HG03045 (cell line): Measurements from ENCODE around the gene SPAG9.

Experiments used
- ATAC-seq: cut with Tn5 transposase; IDR thresholded peaks from one replicate; pipeline ENCODE4 v1.9.1; 2021; ENCODE audit warnings: mild to moderate bottlenecking, moderate library complexity; ENCODE audit not compliant: unreplicated experiment

SPAG9 gene

GRCh38 chr17:51044976-51045375 lies 75.7 kb downstream of the SPAG9 start:
- no peak for ATAC-seq

GRCh38 chr17:51036084-51036483 lies 84.6 kb downstream of the SPAG9 start:
- no peak for ATAC-seq

DNA sequence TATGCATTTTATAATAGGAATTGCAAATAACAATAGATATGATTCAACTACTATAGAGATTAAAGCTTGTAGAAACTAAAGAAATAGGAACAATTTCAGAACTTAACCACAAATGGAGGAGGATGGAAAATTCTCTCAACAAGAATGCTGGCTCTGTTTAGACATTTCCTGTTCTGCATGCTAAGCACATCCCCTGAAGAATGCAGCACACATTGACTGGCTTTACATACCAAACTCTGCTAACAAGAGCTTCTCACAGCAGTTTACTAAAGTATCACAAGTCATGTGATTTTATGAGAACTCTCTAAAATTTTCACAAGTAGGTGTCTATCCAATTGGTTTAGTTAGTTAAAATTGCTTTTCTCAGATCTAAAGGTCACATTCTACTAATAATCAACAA lies 85.2 kb downstream of the SPAG9 start:
- ATAC-seq, result no peak

- ATAC-seq, result no peak
These were observed 85.9 kb downstream of the SPAG9 start for GRCh38 chr17:51034800-51035199.

GRCh38 chr17:51032850-51033249 lies 87.8 kb downstream of the SPAG9 start:
- no peak for ATAC-seq

GRCh38 chr17:51029568-51030463 lies 90.9 kb downstream of the SPAG9 start:
- no peak for ATAC-seq

GRCh38 chr17:51029142-51029541 lies 91.5 kb downstream of the SPAG9 start:
- ATAC-seq, result no peak

DNA sequence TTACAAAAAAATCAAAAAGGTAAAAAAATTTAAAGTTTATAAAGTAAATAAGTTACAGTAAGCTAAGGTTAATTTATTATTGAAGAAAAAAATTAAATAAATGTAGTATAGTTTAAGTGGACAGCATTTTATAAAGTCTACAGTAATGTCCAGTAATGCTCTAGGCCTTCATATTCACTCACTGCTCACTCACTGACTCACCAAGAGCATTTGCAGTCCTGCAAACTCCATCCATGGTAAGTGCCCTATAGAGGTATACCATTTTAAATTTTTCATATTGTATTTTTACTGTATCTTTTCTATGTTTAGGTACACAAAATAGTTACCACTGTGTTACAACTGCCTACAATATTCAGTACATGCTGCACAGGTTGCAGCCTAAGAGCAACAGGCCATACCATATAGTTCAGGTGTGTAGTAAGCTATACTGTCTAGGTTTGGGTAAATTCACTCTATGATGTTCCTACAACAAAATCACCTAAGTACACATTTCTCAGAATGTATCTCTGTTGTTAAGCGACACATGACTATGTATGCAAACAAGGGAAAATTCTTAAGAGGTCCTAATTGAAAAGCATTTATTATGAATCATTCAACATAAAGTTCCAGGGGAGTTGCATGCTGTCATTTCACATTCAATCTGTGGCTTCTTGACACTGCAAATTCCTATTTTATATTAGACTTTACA lies 92.3 kb downstream of the SPAG9 start:
- ATAC-seq, result no peak

DNA sequence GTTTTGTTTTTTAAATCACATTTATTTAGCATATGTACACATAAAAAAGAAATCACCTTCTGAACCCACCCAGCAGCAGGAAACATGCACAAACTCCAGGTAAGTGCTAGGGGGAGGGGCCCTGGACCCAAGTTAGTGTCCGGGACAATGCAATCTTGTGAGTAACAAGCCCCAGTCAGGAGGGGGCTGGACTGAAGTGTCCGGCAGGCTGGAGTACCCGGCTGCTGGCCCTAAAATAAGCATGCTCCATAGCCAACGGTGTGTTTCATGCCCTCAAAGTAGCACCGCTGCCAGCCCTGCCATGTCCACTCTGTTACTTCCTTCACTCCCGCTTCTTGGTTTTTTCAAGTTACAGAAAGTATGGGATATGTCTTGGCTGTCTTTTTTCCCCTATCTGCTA lies 102.1 kb downstream of the SPAG9 start:
- ATAC-seq, result no peak

GRCh38 chr17:51017270-51017669 lies 103.4 kb downstream of the SPAG9 start:
- ATAC-seq, result no peak

GRCh38 chr17:51016099-51016498 lies 104.6 kb downstream of the SPAG9 start:
- no peak for ATAC-seq

DNA sequence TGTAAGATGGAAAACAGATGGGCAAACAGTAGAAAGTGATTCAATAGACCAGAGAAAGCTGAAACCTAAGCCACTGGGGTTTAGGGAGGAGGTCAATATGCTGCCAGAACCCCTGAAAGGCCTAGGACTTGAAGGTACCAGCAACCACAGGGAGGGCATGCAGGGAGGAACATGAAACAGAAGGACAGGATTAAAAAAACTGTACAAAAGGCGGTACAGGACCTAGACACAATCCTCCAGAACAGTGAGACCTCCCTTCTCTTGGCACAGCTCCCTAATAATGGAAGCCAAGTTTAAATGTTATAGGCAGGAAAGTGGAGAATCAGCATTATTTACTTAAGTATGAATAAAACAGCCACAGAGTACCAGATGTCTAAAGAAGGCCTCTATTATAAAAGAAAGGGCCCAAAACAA lies 105.5 kb downstream of the SPAG9 start:
- no peak for ATAC-seq

DNA sequence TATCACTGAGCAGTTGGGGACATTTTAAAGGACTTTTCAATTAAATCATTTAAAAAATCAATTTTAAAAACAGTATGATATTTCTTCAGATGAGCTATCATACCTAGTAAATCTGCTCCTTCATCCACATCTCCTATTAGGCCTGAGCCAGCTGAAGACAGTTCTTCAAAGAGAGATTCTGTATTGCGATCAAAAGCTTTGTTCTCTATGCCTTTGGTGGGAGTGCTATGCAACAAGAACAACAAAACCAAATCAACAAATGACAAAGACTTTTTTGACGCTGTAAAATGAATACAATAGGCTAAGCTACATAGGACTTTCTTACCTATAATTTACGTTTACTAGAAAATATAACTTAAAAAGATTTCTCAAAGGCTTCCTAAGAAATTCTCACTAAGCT lies 106.5 kb downstream of the SPAG9 start:
- ATAC-seq, result no peak

DNA sequence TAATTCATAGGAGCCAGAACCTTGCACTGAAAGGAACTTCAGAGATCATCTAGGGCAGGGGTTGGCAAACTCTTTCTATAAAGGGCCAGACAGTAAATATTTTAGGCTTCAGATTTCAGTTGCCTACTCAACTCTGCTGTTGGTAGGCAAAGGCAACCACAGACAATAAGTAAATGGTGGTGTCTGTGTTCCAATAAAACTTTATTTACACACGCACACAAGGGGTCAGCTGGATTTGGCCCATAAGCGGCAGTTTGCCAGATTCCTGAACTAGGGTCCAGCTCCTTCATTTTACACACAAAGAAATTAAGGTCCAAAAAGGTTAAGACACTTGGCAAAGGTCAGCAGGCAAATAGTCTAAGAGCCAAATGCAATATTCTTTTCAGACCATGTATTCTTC lies 107.3 kb downstream of the SPAG9 start:
- ATAC-seq, result no peak

- no peak for ATAC-seq
These were observed 108.1 kb downstream of the SPAG9 start for GRCh38 chr17:51012538-51012937.

GRCh38 chr17:51010173-51010675 lies 110.4 kb downstream of the SPAG9 start:
- ATAC-seq, result no peak

- no peak for ATAC-seq
These were observed 114.1 kb downstream of the SPAG9 start for GRCh38 chr17:51006601-51007000.

- ATAC-seq, result no peak
These were observed 114.9 kb downstream of the SPAG9 start for GRCh38 chr17:51005768-51006167.

DNA sequence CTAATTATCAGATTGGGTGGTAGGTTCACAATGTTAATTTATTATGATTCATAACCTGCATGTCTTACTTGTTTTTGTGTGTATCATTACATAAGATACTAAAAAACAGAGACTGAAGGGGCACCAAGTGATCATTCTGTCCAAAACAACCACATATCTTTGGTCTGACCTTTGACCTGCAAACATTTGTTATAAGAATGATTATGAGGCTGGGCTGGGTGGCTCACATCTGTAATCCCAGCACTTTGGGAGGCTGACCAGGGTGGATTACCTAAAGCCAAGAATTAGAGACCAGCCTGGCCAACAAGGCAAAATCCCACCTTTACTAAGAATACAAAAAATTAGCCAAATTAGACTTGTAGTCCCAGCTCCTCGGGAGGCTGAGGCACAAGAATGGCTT lies 116.4 kb downstream of the SPAG9 start:
- no peak for ATAC-seq

DNA sequence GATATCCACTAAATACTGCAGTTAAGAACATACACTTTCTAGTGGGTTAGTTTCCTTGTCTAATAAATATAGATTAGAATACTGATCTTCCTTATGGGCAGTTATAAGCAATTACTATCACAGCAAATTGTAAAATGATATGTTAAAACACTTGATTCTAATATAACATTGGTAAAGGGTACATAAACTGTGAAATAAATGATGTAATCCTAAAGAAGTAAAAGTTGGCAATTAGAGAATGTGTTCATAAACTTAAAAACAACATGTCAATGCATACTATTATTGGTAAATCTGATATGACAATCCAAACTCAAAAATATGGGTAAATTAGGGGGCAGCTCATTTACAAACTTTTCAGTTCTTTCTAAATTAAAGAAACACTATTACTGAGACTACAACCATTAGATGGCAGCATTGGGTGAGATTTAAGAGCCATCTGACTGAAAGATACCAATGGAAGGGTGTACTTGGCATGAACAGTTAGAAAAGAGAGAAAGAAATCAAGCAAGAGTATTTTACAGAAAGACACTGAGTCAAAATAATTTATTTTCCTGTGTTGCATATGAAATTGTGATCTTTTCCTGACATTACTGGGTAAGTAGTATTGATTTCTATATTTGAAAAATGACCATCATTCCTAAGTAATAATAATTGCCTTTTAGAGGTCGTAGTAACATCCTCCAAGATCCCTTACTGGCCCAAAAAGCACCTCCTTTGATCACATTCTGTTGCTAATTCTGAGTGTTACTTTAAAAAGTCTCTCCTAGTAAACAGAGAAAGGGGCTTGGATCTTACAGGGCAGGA lies 119.6 kb downstream of the SPAG9 start:
- ATAC-seq, result no peak

- no peak for ATAC-seq
These were observed 125.0 kb downstream of the SPAG9 start for GRCh38 chr17:50995668-50996067.
